Testis (tissue), 3 donors: Measurements from ENCODE around the gene MTSS2. TPM values are rescaled to one million over a fixed set of nuclear protein-coding genes. Genes with fewer than 3 reads are reported as not detected.
A peak's percentile ranks its signal among the peaks of the same experiment; 100 is the strongest.

Experiments used
- DNase-seq: peaks from one replicate; pipeline ENCODE4 v3.0.0-alpha.2; 2019
- H3K27ac ChIP-seq, 2 donors: fragments of 200-600 bp; sonication (generic); one replicate each; pipeline ENCODE4 v1.5.1; 2019
- H3K27me3 ChIP-seq: fragments of 200-600 bp; sonication (generic); one replicate; pipeline ENCODE4 v1.5.1; 2019
- H3K36me3 ChIP-seq: fragments of 200-600 bp; sonication (generic); one replicate; pipeline ENCODE4 v1.5.1; 2017; ENCODE audit warnings: low read depth; ENCODE audit errors: missing control alignments
- H3K4me1 ChIP-seq: fragments of 200-600 bp; sonication (generic); one replicate; pipeline ENCODE4 v1.5.1; 2019
- H3K4me3 ChIP-seq, 2 donors: fragments of 200-600 bp; sonication (generic); one replicate each; pipeline ENCODE4 v1.5.1; 2017 to 2019
- H3K9me3 ChIP-seq: fragments of 200-600 bp; sonication (generic); one replicate; pipeline ENCODE4 v1.5.1; 2017
- CTCF ChIP-seq, 3 experiments: fragments of 450-650 bp in 2 of 3; fragments of 200-600 bp in 1 of 3; sonication (generic) in 1 of 3; IDR thresholded peaks; one replicate each; pipeline ENCODE4 v1.5.1; 2016 to 2019; ENCODE audit warnings: antibody characterized with exemption in 3 of 3, mild to moderate bottlenecking in 2 of 3, moderate library complexity in 1 of 3
- POLR2A ChIP-seq: fragments of 450-650 bp; IDR thresholded peaks from one replicate; pipeline ENCODE4 v1.6.1; 2017; ENCODE audit warnings: antibody characterized with exemption, mild to moderate bottlenecking, moderate library complexity
- WGBS, 2 donors: methylation state at CpG; one replicate each; pipeline ENCODE4 v1.1.5; 2018; 5-methylcytosine and 5-hydroxymethylcytosine counted together
- intact Hi-C: fragments of 100-400 bp; cut with DNase I; formaldehyde crosslinking; loops from one replicate; pipeline ENCODE4 v1.15.1; 2023; ENCODE audit warnings: low total_unique reads
- polyA plus RNA-seq: library from polyadenylated mRNA; stranded (reverse); fragments of 350-450 nt; fragmentation: Illumina TruSeq; extraction: RNeasy Lipid Tissue Mini Kit (QIAGEN cat#74804); gene quantifications from one replicate; pipeline ENCODE4 v1.2.3, GENCODE V29; 2014; ENCODE audit warnings: low read depth, low replicate concordance; ENCODE audit not compliant: insufficient read depth
- total RNA-seq, 2 donors: library from RNA; depleted of rRNA; stranded (reverse); fragments of >200 nt; gene quantifications; one replicate each; pipeline ENCODE4 v1.2.3, GENCODE V29; 2016

MTSS2 gene
- total and polyA plus RNA-seq, 3 donors from 2014 or later: 24.6 to 28.7 (median 25.6) TPM

GRCh38 chr16:70688246-70688742, 2.4 kb upstream of the MTSS2 start:
- peaks cover 51% of the 10 kb centered on the region for H3K4me1 ChIP-seq
- no peaks in the 10 kb centered on the region for H3K27me3 ChIP-seq
- intact Hi-C loops: no loop called here
- H3K36me3 ChIP-seq: no peaks in the 10 kb centered on the region
- H3K9me3 ChIP-seq: no peaks in the 10 kb centered on the region
- no peak overlapping the region for H3K4me3 ChIP-seq
- TF ChIP-seq CTCF (IDR thresholded peaks at IDR 0.05) (no peak), POLR2A (no peak)
- peak overlapping the region in 1 of 2 donors; percentile 68 for H3K27ac ChIP-seq
- no peak for DNase-seq
- 30 to 40% methylated on average over 2 to 8 of the region's 8 CpGs for WGBS, 2 donors

GRCh38 chr16:70687671-70688245, 1.9 kb upstream of the MTSS2 start:
- no peak for DNase-seq
- WGBS, 2 donors: 89 to 100% methylated on average over 1 to 18 of the region's 18 CpGs
- Histone ChIP-seq H3K9me3 (no peaks in the 10 kb centered on the region), H3K4me1 (peaks cover 46% of the 10 kb centered on the region), H3K27me3 (no peaks in the 10 kb centered on the region), H3K4me3 (no peak overlapping the region), H3K27ac (peak overlapping the region in 1 of 2 donors; percentile 68), H3K36me3 (no peaks in the 10 kb centered on the region)
- intact Hi-C loops: no loop called here
- TF ChIP-seq CTCF (IDR thresholded peaks at IDR 0.05) (no peak), POLR2A (no peak)

DNA sequence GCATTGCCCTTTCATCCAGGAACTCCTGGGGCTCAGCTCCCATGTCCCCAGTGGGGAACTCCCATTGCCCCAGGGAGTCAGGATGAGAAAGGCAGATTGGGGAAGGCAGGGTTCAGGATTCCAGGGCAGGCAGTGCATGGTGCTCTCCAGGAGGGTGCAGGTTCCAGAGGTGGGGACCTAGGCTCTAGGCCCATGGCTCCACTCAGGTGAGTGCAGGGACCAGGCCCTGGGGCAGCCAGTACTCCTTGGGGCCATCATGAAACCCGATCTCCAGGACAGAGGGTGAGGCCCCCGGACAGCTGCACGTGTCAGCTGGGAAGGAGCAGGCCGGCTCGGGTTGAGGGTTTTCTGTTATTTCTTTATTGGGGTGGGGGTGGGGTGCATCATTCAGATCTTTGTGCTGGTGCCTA, 1.3 kb upstream of the MTSS2 start:
- no peak for DNase-seq
- WGBS, 2 donors: 40 to 50% methylated on average over 2 to 5 of the region's 5 CpGs
- Histone ChIP-seq H3K4me3 (no peak overlapping the region), H3K9me3 (no peaks in the 10 kb centered on the region), H3K27me3 (no peaks in the 10 kb centered on the region), H3K4me1 (peaks cover 43% of the 10 kb centered on the region), H3K27ac (no peak overlapping the region), H3K36me3 (no peaks in the 10 kb centered on the region)
- intact Hi-C loops: no loop called here
- TF ChIP-seq CTCF (IDR thresholded peaks at IDR 0.05) (no peak), POLR2A (no peak)

DNA sequence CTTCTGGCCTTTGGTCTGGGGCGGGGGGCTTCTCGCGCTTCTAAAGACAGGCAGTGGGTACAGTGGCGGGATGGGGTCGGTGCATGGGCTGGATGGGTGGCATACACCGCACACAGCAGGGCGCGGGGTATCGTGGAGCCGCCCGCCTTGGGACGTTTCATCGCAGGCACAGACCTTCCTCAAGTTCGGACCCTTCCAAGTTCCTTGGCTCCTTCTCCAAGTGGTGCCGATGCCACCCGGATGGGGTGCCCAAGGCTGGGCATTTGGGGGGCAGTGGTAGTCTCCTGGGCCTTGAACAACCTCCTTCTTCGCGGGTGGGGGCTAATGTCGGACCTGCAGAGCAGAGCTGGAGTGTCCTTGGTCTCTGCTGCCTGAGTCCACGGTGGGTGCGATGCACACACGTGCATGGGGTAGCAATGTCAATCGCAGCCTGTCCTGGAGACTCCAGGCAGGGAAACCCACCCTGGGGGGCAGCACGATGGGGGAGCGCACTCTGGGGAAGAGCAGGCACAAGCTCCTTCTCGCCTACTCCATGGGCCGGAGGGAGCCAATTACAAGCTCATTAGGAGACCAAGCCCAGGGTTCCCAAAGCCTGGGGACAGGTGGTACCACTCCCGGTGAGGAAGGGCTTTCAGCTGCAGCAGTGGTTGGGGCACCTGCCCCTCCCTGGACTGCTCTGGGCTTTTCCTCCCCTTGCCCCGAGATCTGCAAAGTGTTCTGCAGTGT, 686 bp upstream of the MTSS2 start:
- 36% methylated on average over 29 of the region's 29 CpGs; no CpG with 5 or more reads in 1 of the 2 donors for WGBS, 2 donors
- no peaks in the 10 kb centered on the region for H3K9me3 ChIP-seq
- TF ChIP-seq POLR2A: no peak
- TF ChIP-seq CTCF (IDR thresholded peaks at IDR 0.05): no peak
- H3K4me3 ChIP-seq: peak overlapping the region in 1 of 2 donors; percentile 26
- DNase-seq: no peak
- intact Hi-C loops: no loop called here
- no peaks in the 10 kb centered on the region for H3K27me3 ChIP-seq
- H3K36me3 ChIP-seq: no peaks in the 10 kb centered on the region
- peaks cover 44% of the 10 kb centered on the region for H3K4me1 ChIP-seq
- H3K27ac ChIP-seq: peak overlapping the region in 1 of 2 donors; percentile 77
